NCI-H1436 (cell line): ENCODE results near the gene LMAN1L.
A peak's percentile ranks its signal among the peaks of the same experiment; 100 is the strongest.

Experiments
- DNase-seq: peaks from one replicate; lab custom pipeline; 2025; lab: John Stamatoyannopoulos, UW

LMAN1L gene

GRCh38 chr15:74812533-74812932 lies at the start of gene LMAN1L:
TSS of gene LMAN1L (plus strand) at chr15:74812835. CDS start at chr15:74812855, 20 bp downstream.
- no peak for DNase-seq

- DNase-seq, result no peak
These were observed 49.2 kb upstream of the LMAN1L start for GRCh38 chr15:74763416-74763815.

- DNase-seq, result no peak
These were observed 45.2 kb upstream of the LMAN1L start for GRCh38 chr15:74767167-74768098.

DNA sequence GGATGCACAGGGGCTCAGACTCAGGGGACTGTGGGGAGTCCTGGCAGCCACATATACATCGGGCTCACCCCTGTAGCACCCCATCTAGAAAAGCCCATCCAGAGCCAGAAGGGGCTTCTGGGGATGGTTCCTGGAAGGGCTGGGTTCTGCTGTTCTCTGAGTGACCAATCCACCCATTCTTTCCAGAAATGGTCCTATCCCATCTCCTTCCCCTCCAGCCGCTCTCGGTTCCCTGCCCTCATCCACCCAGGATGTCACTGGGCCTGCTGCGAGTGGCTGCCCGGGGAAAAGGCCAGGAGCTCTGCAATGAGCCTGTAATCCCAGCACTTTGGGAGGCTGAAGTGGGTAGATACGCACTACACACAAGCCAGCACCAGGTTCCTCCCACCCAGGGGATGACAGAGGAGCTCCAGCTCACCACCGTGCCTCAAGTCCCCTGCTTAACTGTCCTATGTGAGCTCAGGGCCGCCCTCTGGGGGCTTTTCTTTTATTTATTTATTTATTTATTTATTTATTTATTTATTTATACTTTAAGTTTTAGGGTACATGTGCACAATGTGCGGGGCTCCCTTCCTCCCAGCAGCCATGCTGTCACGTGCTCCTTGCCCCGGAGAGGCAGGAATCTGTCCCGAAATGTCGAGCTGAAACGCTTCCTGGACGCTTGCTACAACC lies 44.4 kb upstream of the LMAN1L start:
- no peak for DNase-seq

DNA sequence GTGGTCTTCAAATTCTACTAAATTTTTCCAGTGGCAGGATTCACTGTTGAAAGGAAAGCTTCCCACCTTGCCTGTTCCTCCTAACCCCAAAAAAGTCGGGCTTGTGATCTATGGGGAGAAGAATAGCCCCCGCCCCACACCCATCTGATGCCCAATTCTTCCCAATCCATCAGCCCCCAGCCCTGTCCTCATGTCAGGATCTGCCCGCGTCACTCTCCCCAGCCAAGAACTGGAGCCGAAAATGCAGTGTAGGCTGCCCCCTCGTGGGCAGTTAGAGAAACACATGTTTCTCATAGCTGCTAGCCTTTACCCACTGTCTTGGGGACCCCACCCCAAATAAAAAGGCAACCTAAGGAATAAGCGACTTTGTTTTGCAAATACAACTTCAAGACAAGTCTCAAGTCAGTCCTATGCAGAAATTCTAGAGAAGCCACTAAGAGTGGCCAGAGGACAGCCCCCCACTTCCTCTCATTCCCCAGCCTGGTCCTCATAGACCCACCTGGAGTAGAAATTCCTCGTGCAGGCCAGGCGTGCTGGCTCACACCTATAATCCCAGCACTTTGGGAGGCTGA lies 43.8 kb upstream of the LMAN1L start:
- peak; percentile 72 for DNase-seq

GRCh38 chr15:74769463-74770025 lies 43.1 kb upstream of the LMAN1L start:
- no peak for DNase-seq

DNA sequence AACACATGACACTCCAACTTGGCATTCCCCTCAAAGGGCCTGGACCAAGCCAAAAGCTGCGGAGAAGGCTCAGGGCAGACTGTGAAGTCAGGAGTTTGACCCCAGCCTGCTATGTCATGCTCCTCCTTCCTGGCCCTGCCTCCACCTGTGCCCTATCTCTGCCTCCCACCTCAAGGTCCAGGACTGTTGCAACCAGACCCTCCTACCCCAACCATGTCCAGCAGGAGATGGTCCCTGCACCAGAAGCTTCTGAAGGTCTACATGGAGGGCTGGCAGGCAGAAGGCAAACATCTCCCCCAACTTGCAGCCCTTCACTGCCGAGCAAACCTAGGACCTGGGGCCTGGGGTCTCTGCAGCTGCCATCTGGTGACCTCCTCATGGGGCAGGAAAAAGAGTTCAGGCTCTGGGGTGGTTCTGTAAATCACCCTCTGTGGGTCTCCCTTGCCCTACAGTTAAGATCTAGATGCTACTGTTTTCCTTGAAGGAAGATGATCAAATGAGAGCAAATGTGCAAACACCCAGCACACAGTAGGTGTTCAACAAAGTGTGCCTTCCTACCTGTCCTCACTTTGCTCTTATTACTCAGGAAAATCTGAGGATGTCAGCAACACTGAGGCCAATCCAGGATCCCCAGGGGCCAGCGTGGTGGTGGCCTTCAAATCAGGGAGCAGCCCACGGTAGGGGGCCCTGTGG lies 42.3 kb upstream of the LMAN1L start:
- no peak for DNase-seq

- no peak for DNase-seq
These were observed 39.3 kb upstream of the LMAN1L start for GRCh38 chr15:74773329-74773728.

DNA sequence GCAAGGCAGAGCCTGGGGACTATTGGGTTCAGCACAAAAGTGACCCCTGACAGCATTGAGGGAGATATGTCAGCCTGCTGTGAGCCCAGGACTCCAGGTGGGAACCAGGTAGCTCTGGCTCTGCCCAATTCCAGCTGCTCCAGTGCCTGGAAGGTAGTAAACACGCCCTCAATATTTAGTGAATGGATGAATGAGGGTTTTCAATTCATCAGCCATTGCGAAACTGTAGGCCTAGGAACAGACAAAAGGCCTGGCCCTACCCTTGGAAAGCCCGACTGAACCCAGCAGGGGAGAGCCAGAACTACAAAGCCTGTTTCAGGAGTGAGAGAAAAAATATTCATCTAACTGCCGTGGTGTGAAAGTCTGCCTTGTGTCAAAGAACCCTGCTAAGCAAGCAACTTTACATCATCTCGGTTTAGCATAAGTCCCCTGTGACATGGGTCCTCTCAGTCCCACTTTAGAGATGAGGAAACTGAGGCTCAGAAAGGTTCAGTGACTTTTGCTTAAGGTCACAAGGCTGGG lies 38.8 kb upstream of the LMAN1L start:
- no peak for DNase-seq

GRCh38 chr15:74775132-74775562 lies 37.5 kb upstream of the LMAN1L start:
- DNase-seq, result no peak

GRCh38 chr15:74775894-74776293 lies 36.7 kb upstream of the LMAN1L start:
- no peak for DNase-seq

- DNase-seq, result no peak
These were observed 35.5 kb upstream of the LMAN1L start for GRCh38 chr15:74776821-74777768.

- DNase-seq, result no peak
These were observed 34.7 kb upstream of the LMAN1L start for GRCh38 chr15:74777769-74778598.

DNA sequence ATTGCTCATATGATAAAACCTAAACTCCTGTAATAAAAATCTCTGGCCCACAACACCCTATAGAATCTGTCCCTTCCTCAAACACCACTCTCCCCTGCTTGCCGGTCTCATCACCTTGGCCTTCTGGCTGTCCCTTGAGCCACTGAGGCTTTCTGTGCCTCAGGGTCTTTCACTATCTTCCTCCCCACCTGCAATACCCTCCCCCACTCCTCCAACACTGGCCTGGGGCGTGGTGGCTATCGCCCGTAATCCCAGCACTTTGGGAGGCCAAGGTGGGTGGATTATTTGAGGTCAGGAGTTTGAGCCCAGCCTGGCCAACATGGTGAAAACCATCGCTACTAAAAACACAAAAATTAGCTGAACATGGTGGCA lies 34.0 kb upstream of the LMAN1L start:
- DNase-seq, result no peak

GRCh38 chr15:74779162-74779648 lies 33.4 kb upstream of the LMAN1L start:
- DNase-seq, result no peak

GRCh38 chr15:74780523-74781430 lies 31.9 kb upstream of the LMAN1L start:
- DNase-seq, result no peak

GRCh38 chr15:74781431-74782258 lies 31.0 kb upstream of the LMAN1L start, which contains the start of gene CSK:
TSS of gene CSK (plus strand) at chr15:74782080. CDS start at chr15:74798298, 16,218 bp downstream.
- peak; percentile 67 for DNase-seq
